Keratinocyte (primary cell): Measurements from ENCODE around the gene BCO2.

Source experiments
- CTCF ChIP-seq, 3 experiments: IDR thresholded peaks in 1 of 3; conservative IDR thresholded peaks in 1 of 3; optimal IDR thresholded peaks in 1 of 3; 2 replicates in 2 of 3; 3 replicates in 1 of 3; pipeline versions ENCODE3 to v1.5.1; 2011; ENCODE audit warnings: low read length in 3 of 3, mild to moderate bottlenecking in 3 of 3, moderate library complexity in 2 of 3, control low read depth in 1 of 3, inconsistent platforms in 1 of 3; ENCODE audit not compliant: insufficient read depth in 2 of 3; ENCODE audit errors: extremely low read depth in 1 of 3
- EZH2 ChIP-seq: IDR thresholded peaks from one replicate; pipeline ENCODE4 v1.6.1; 2012; ENCODE audit warnings: inconsistent platforms, mild to moderate bottlenecking, low read length, moderate library complexity

DNA sequence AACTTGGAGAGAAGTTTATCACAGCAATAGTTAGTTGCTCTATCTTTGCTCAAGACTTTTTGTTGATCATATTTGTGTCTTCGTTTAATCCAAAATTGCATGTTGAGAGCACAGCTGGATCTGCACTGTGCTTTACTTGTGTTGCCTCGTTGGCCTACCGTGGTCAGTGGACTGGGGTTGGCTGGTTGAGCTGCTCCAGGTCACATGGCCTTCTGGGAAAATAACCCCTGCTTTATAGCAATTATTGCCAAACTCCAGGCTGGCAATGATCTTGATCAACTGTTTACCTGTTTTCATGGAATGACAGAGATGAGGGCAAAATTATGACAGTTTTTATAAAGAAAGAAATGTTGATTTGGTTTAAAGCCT lies 91.1 kb downstream of the BCO2 start:
- TF ChIP-seq EZH2 = no peak
- TF ChIP-seq CTCF (optimal IDR thresholded peaks at IDR 0.05 in 1 of 3, IDR thresholded peaks at IDR 0.05 in 1 of 3, conservative IDR thresholded peaks at IDR 0.05 in 1 of 3; ENCODE audit: extremely low read depth in 1 of 3, insufficient read depth in 2 of 3, low read length in 3 of 3) = no peak
